Measurements from ENCODE around the gene DCXR. TPM values are rescaled to one million over a fixed set of nuclear protein-coding genes. Genes with fewer than 3 reads are reported as not detected.

The DCXR gene
- polyA plus RNA-seq, 1 experiment = 66.0 TPM

DNA sequence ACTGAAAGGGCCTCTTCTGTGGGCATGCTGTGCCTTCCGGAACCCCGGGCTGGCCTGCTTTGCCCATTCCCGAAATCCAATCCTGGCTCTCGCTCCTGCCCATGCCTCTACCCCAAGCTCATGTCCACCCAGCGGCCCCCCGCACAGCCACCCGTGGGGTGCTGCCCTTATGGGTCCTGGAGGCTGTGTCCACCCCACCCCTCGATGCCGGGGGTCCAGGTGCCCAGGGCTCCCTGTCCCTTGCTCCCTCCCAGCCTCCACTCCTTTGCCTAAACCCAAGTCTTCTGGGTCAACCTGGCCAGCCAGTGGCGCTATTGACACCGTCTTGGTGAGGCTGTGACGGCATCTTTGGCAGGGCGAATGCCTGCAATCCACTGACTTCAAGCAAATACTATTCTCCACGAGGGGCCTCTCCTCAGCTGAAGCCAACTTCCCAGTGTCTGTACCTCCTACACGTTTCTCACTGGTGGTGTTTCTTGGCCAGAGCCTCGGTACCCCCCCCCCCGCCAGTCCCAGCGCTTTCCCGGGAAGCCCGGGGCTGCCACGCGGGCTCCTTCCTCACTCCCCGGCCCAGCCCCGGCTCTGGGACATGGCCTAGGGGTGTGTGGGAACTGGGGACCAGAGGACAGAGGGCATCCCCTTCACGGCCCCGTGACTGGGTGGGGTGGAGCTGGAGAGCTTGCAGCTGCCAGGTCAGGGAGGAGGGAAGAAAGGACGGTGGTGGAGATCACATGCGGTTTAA lies 40.3 kb upstream of the DCXR start:
- Histone ChIP-seq H3K36me3 (ENCODE audit: control insufficient read depth, insufficient read depth, low read length) (peaks cover 36% of the 10 kb centered on the region), H3K27me3 (ENCODE audit: control insufficient read depth, insufficient read depth, low read length) (no peaks in the 10 kb centered on the region), H3K4me3 (ENCODE audit: low read depth, low read length) (no peak overlapping the region)
- TF ChIP-seq, protein P1, sequence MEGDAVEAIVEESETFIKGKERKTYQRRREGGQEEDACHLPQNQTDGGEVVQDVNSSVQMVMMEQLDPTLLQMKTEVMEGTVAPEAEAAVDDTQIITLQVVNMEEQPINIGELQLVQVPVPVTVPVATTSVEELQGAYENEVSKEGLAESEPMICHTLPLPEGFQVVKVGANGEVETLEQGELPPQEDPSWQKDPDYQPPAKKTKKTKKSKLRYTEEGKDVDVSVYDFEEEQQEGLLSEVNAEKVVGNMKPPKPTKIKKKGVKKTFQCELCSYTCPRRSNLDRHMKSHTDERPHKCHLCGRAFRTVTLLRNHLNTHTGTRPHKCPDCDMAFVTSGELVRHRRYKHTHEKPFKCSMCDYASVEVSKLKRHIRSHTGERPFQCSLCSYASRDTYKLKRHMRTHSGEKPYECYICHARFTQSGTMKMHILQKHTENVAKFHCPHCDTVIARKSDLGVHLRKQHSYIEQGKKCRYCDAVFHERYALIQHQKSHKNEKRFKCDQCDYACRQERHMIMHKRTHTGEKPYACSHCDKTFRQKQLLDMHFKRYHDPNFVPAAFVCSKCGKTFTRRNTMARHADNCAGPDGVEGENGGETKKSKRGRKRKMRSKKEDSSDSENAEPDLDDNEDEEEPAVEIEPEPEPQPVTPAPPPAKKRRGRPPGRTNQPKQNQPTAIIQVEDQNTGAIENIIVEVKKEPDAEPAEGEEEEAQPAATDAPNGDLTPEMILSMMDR (IDR thresholded peaks at IDR 0.05; ENCODE audit: insufficient read depth, low read depth, low read length) = no peak
- ChIA-PET POLR2A (interaction anchor here (0.5 kb wide), 1 partner anchor 25 kb away, joined by 4 read pairs; no protein-coding TSS in a partner anchor), CTCF (interaction anchor here (1.0 kb wide), 1 partner anchor 118 kb away, joined by 3 read pairs; no protein-coding TSS in a partner anchor)
- no peak for DNase-seq (ENCODE audit: low read depth)

DNA sequence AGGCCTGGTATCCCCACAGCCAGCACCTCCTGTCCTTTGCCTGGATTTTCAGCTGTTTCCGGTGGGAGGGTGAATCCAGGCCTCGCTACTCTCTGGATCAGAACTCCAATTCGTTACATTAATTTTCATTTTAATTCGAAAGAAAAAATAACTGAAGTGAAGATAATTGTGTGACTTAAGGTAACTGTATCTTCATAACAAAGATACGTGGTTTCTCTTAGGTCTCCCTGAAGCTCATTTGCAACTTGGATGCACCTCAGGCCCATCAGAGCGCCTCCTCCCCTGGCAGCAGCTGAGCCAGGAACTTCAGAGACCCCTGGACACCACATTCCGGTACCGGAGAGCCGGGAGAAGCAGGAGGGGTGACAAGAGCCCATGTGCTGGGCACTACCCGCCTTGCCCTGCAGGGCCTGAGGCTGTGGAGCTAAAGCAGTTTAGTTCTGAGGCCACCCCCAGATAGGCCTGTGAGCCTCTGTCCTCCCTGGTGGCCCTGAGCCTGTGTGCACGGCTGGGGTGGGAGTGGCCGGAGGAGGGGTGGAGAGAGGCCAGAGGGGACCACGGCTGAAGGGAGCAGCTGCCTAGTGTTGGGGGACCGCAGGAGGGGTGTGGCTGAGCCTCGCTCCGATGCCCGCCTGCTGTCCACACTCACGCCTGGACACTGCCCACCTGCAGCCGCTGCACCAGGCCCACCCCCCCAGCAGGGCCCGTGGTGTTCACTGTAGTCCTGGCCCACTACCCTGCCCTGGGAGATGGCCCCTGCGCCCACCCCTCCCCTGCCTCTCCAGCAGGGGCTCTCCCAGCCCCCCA lies 39.5 kb upstream of the DCXR start:
- CTCF ChIA-PET = interaction anchor here (0.5 to 0.6 kb wide), 2 partner anchors 117 to 245 kb away, joined by 3 read pairs; no protein-coding TSS in a partner anchor

DNA sequence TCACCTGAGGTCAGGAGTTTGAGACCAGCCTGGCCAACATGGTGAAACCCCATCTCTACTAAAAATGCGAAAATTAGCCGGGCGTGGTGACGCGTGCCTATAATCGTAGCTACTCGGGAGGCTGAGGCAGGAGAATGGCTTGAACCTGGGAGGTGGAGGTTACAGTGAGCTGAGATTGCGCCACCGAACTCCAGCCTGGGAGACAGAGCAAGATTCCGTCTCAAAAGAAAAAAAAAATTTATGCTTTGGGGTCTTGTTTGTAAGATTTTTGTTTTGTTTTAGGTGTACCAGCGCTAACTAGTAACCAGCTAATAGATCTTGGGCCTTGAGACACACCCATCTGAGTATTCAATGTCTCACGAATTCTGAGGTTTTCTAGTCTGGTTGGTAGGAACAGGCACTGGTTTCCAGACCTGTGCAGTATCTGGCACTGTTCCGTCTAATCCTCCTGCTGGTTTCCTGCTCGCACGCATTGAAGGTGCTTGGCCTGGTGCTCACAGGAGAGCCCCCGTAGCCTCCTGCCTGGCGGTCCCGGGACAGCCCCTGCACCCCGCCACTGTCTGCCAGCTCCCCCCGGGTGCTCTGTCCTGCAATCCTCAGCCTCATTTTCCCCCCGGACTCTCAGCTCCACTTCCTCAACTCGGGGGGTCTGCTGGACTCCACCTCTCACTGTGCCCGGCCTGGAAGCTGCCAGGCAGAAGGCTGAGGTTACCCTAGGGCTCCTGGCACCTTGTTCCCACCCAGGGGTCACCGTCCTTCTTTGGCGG lies 38.7 kb upstream of the DCXR start:
- POLR2A ChIA-PET = no interaction called here
- CTCF ChIA-PET = interaction anchor here (0.5 to 0.6 kb wide), 2 partner anchors 117 to 246 kb away, joined by 3 read pairs; no protein-coding TSS in a partner anchor
- Histone ChIP-seq H3K4me3 (ENCODE audit: low read depth, low read length) (no peak overlapping the region), H3K36me3 (ENCODE audit: control insufficient read depth, insufficient read depth, low read length) (peaks cover 25% of the 10 kb centered on the region), H3K27me3 (ENCODE audit: control insufficient read depth, insufficient read depth, low read length) (no peaks in the 10 kb centered on the region)
- no peak for DNase-seq (ENCODE audit: low read depth)
- TF ChIP-seq, protein P1 (IDR thresholded peaks at IDR 0.05; ENCODE audit: insufficient read depth, low read depth, low read length) = no peak

More for the DNA sequence above, 39.5 kb upstream of the DCXR start:
- peaks cover 30% of the 10 kb centered on the region for H3K36me3 ChIP-seq (ENCODE audit: control insufficient read depth, insufficient read depth, low read length)
- no peaks in the 10 kb centered on the region for H3K27me3 ChIP-seq (ENCODE audit: control insufficient read depth, insufficient read depth, low read length)
- POLR2A ChIA-PET = interaction anchor here (0.5 kb wide), 1 partner anchor 26 kb away, joined by 4 read pairs; no protein-coding TSS in a partner anchor
- no peak for DNase-seq (ENCODE audit: low read depth)
- H3K4me3 ChIP-seq (ENCODE audit: low read depth, low read length) = no peak overlapping the region
- TF ChIP-seq, protein P1 (IDR thresholded peaks at IDR 0.05; ENCODE audit: insufficient read depth, low read depth, low read length) = no peak

- TF ChIP-seq, protein P1 (IDR thresholded peaks at IDR 0.05; ENCODE audit: insufficient read depth, low read depth, low read length) = no peak
- no peak for DNase-seq (ENCODE audit: low read depth)
- Histone ChIP-seq H3K36me3 (ENCODE audit: control insufficient read depth, insufficient read depth, low read length) (peaks cover 5% of the 10 kb centered on the region; the same call in 1 of the 2 replicates), H3K4me3 (ENCODE audit: low read depth, low read length) (no peak overlapping the region), H3K27me3 (ENCODE audit: control insufficient read depth, insufficient read depth, low read length) (no peaks in the 10 kb centered on the region)
- CTCF ChIA-PET = interaction anchor here (1.1 kb wide), 1 partner anchor 114 kb away, joined by 3 read pairs; no protein-coding TSS in a partner anchor
- POLR2A ChIA-PET = no interaction called here
Observed at GRCh38 chr17:82073446-82073845, 35.9 kb upstream of the DCXR start.

Measured in BJ (cell line).